NCI-H774 (cell line): Measurements from ENCODE around the gene MTUS2.

Source experiments
- DNase-seq: peaks from one replicate; lab custom pipeline; 2025; lab: John Stamatoyannopoulos, UW

MTUS2 gene

DNA sequence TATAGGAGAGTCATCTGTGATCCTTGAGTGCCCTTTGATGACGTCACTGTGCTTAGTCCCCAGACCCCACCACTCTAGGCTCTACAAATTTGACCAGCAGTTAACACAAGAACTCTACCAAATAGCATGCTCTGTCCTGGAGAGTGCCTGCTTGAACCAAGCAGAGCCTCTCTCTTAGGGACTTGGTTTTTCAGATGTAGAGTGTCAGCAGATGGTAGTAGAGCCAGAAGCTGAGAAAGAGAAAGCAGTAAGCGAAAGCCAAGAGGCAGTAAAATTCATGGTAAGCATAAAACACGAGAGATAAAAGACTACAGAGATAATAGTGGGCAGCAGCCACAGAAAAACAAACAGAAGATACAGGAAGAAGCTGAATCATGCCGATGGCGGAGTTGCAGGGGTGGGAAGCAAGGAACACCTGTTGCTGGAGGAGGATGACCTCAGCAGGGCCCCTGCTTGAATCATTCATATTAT is 582.1 kb downstream of the MTUS2 start:
- no peak for DNase-seq

DNA sequence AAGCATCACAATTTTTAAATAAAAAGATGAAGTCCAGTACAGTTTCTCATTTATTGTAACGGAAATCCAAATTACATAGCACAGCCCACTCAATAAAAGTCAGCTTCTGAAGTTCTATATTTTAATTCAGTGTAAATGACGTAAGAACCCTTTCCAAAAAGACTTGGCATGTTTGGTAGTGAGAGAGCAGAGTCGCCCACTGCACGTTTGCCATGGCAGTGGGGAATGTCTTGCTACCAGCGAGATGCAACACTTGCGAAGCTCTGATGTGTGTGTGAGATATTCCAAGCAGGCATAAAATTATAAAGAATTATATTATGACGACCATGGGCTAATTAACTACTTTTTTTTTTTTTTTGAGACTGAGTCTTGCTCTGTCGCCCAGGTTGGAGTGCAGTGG is 585.3 kb downstream of the MTUS2 start:
- no peak for DNase-seq

GRCh38 chr13:29411481-29411880 is 591.3 kb downstream of the MTUS2 start:
- no peak for DNase-seq

- no peak for DNase-seq
Observed at GRCh38 chr13:29418026-29418425, 597.9 kb downstream of the MTUS2 start.

DNA sequence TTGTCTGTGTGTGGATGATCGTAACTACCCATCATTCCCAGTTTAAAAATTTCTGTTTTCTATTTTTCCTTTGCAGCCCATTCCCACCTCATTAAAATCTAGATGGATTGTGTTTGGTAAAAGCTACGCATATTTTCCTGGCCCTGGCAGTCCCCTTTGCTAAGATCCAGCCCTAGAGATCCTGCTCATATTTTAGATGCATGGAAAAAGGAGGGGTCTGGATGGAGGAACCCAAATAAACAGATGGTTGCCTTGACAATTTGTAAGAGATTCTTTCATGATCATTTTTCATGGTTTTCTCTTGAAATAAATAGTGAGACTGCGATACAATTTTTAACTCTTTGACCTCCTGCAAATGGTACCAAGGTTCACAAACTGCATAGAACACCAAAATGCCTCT is 601.0 kb downstream of the MTUS2 start:
- no peak for DNase-seq

- DNase-seq = no peak
Observed at GRCh38 chr13:29422015-29422414, 601.9 kb downstream of the MTUS2 start.

GRCh38 chr13:29423050-29423449 is 602.9 kb downstream of the MTUS2 start:
- DNase-seq = no peak

- DNase-seq = no peak
Observed at GRCh38 chr13:29427937-29428309, 607.8 kb downstream of the MTUS2 start.

- no peak for DNase-seq
Observed at GRCh38 chr13:29428310-29429181, 608.4 kb downstream of the MTUS2 start.

DNA sequence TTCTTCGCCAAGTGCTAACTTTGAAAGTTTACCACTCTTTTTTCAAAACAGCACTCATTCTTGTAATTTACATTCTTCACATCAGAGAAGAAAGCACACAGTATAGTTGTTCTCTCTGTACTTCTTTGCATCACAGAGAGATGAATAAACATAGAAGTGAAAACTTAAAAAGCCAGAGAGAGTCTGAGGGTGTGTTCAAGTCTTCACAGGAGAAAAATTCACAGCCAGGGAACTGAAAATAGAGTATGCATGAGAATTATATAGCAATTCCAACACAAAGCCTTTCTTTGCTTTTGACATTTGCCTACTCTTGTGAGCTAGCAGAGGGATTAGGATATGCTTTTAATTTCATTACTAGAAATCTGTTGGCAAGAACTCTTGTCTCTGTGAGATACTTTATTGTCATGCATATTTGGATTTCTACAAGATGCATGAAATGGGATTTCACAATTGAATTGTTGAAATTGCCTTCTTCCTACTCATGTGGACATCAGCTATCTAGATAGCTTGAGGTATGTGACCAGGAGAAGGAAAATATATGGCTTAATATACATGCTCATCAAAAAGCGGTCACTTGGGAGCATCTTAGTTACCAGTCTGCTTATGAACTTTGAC is 609.3 kb downstream of the MTUS2 start:
- no peak for DNase-seq

DNA sequence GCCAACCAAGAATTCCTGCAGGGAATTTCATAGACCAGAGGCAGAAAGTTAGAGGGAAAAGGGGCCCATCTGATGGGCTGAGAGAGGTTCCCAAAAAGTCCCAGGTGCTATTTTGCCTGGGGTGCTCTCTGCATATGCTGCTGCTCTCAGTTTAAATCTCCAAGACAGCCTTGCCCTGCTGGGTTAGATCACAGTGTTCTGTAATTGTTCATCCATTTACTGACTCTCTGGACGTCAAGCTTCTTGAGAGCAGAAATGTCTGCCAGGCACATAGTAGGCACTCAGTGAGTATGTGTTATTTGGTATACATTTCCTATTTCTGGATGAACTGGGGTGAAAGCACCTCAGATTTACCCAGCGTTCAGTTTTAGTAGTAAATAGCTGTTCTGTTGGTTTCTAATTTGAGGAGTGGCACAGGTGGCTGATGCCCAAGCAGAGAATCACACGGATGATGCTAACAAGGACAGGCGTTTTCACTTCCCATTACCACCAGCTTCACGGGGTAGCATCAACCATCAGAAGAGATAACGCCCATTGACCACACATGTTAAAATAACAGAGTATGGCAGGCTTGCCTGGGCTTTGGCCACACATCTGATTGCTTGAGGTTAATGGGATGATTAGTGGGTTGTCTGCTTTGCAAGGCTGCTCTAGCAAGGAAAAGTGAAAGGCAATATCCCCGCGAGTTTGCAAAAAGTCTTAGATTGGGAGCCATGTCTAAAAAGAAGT is 614.2 kb downstream of the MTUS2 start:
- no peak for DNase-seq

GRCh38 chr13:29435125-29435911 is 615.2 kb downstream of the MTUS2 start:
- DNase-seq = no peak

DNA sequence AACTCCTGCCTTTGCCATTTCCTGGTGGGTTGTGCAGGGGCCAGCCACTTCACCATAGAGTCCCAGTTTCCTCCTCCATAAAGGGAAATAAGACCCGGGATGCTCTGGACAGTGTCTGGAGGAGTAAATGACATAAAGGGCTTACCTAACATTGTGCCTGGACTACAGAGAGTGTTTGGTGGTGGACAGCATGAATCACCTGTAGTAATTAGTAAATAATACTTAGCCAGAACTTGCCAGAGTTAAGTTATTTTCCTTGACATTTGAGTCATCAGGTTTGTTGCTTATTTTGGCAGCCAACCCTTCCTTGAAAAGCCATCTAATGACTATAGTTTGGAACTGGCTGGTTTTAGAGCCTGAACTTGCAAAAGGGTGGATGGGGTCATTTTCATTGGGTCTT is 616.2 kb downstream of the MTUS2 start:
- no peak for DNase-seq

DNA sequence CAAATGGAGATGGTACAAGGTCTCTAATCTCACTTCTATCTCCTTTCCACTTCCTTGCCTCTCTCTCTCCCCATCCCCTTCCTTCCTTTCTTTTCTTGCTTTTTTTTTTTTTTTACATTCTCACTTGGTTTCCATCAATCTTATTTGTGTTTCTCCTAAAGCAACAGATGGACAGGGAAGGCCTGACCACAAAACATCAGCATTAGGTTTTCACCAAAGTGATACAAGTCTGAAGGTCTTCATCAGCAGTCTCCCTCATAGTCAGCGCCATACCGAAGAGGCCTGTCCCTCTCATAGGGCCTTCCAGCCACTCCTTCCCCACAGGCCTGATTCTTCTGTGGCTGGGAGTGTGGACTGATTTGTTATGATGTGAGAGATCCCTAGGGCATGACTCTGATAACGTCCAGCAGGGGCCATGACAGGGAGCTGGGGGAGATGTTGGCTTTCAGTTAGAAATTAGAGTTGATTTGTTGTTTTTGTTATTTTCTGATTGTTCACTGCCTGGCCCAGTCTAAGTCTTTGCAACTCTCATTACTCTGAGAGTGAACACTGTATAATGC is 616.7 kb downstream of the MTUS2 start:
- DNase-seq = no peak

GRCh38 chr13:29438769-29439168 is 618.6 kb downstream of the MTUS2 start:
- no peak for DNase-seq

DNA sequence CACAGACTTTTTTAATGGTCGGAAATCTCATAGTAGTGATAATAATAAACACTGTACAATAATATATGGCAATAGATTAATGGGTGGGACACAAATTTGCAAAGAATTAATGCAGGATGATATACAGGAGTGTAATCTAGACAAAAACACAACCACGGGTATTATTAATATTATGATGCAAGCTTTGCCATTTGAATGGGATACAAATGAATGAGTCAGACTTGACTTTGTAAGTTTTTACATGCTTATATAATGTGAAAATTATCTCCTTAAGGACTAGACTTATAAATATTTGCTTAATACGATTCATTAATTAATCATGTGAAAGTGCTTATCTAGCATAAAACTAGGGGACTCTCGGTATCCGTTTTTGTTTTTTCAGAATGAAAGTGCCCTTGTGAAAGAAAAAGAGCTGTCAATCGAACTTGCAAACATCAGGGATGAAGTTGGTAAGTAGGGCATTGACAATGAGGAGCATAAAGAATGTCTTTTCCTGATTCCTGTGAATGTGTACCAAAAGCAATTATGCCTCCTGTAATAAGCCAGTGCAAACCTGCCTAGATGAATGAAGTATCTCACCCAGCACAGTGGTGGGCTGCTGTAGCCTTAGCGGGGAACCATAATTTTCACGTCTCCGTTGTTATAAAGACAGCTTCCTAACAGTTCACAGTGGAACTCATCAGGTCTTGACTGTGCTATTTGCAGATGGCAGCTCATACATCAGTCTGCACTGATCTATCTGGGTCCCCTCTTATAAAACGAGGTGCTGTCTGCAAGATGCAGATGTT is 619.7 kb downstream of the MTUS2 start:
- DNase-seq = no peak

DNA sequence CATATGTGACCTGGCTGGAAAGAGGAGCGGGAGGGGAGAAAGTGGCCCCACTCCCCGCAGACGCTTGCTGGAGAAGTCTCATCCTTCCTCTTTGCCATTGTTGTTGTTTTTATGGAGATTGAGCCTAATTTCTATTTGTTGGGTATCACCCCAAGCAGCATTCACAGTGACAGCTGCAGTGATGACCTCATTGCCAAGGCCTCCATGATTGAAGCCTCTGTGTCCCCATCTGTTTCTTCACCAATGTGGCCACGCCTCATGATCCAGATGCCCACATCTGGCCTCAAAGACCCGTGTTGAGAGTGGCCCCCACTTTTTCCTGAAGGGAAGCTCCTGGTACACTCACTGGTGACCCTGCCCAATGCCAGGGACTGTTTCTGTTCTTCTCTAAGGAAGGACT is 621.2 kb downstream of the MTUS2 start:
- no peak for DNase-seq

GRCh38 chr13:29446016-29446415 is 625.9 kb downstream of the MTUS2 start:
- DNase-seq = no peak

- no peak for DNase-seq
Observed at GRCh38 chr13:29448174-29448573, 628.0 kb downstream of the MTUS2 start.

DNA sequence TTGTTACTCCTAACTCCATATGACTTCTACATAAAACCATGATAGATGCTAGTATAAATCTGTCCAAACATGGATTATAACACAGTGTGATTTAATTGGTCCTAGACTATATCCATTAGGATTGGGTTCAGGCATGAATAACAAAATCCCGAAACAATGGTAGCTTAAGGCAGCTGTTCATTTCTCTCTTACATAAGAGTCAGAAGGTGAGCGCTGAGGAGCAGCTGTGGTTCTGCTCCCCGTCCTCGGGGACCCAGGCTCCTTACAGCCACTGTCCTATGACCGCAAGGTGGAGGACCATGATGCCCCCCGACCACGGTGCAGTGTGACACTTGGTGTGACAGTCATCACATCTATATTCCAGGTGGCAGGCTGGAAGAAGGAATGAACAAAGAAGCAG is 629.6 kb downstream of the MTUS2 start:
- DNase-seq = no peak

DNA sequence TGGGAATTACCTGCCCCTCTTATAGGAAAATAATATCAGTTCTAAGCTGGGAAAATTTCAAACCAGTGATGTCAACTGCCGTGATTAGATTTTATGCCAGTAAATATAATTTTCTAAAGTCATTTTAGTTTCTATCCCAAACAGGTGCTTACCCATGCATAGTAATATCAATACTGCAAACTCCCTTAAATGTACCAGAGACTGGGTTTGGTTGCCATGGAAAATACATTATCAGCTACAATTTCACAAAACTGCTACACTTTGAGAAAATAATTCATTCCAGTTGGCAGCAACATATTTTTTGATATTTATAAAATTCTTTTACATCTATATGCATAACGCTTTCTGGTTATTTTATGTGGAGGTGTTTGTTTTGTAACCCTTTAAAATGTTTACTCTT is 631.8 kb downstream of the MTUS2 start:
- DNase-seq = no peak
